ENCODE measurements around the gene MAP4K5.

GRCh38 chr14:50488521-50488920 lies 43.8 kb downstream of the MAP4K5 start:
- TF ChIP-seq FOXK2 (IDR thresholded peaks at IDR 0.05) (no peak), FOXM1 (CRISPR knock-in tag; IDR thresholded peaks at IDR 0.05) (no peak), NR2C2 (CRISPR knock-in tag; IDR thresholded peaks at IDR 0.05; ENCODE audit: borderline replicate concordance) (no peak), NFIC (IDR thresholded peaks at IDR 0.05; ENCODE audit: low read length) (no peak), CEBPB (IDR thresholded peaks at IDR 0.05; ENCODE audit: borderline replicate concordance, low read depth, low read length) (no peak), SP1 (IDR thresholded peaks at IDR 0.05) (no peak), SP1 (CRISPR knock-in tag; IDR thresholded peaks at IDR 0.05) (no peak), ZNF12 (CRISPR knock-in tag; IDR thresholded peaks at IDR 0.05) (no peak), MTF2 (CRISPR knock-in tag; IDR thresholded peaks at IDR 0.05; ENCODE audit: borderline replicate concordance) (no peak)
- TF ChIP-seq, protein P1, sequence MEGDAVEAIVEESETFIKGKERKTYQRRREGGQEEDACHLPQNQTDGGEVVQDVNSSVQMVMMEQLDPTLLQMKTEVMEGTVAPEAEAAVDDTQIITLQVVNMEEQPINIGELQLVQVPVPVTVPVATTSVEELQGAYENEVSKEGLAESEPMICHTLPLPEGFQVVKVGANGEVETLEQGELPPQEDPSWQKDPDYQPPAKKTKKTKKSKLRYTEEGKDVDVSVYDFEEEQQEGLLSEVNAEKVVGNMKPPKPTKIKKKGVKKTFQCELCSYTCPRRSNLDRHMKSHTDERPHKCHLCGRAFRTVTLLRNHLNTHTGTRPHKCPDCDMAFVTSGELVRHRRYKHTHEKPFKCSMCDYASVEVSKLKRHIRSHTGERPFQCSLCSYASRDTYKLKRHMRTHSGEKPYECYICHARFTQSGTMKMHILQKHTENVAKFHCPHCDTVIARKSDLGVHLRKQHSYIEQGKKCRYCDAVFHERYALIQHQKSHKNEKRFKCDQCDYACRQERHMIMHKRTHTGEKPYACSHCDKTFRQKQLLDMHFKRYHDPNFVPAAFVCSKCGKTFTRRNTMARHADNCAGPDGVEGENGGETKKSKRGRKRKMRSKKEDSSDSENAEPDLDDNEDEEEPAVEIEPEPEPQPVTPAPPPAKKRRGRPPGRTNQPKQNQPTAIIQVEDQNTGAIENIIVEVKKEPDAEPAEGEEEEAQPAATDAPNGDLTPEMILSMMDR (CRISPR knock-in tag; IDR thresholded peaks at IDR 0.05) = no peak
